ENCODE data around the gene PIK3CG.
"Not testable (repeated sequence)": the region's sequence is repeated elsewhere in the genome, so short reads cannot be mapped to it uniquely, and the experiment has no call there.

Gene PIK3CG

GRCh38 chr7:106947244-106947728, 82.2 kb downstream of the PIK3CG start:
- no peak overlapping the region for H3K4me3 Mint-ChIP-seq

GRCh38 chr7:106952001-106952657, 87.0 kb downstream of the PIK3CG start:
- Mint-ChIP-seq H3K27me3 (ENCODE audit: low read depth) (no peaks in the 10 kb centered on the region), H3K4me3 (peak overlapping the region in 1 of 3 experiments; percentile 11), H3K27ac (peak overlapping the region; percentile 63 to 87 (median 83)), H3K36me3 (ENCODE audit: low read depth) (no peaks in the 10 kb centered on the region), H3K9me3 (no peaks in the 10 kb centered on the region), H3K4me1 (peaks cover 21% of the 10 kb centered on the region)
- TF ChIP-seq CTCF (IDR thresholded peaks at IDR 0.05; ENCODE audit: unreplicated experiment in 3 of 3): no peak

More at GRCh38 chr7:106947244-106947728, 82.2 kb downstream of the PIK3CG start:
- H3K4me1 Mint-ChIP-seq: peaks cover 14% of the 10 kb centered on the region
- no peaks in the 10 kb centered on the region for H3K9me3 Mint-ChIP-seq
- peak; percentile 69 to 79 (median 78) for TF ChIP-seq CTCF (IDR thresholded peaks at IDR 0.05; ENCODE audit: unreplicated experiment in 3 of 3)
- H3K27ac Mint-ChIP-seq: peak overlapping the region in 1 of 3 experiments; percentile 26
- no peaks in the 10 kb centered on the region for H3K36me3 Mint-ChIP-seq (ENCODE audit: low read depth)
- peaks cover 4% of the 10 kb centered on the region for H3K27me3 Mint-ChIP-seq (ENCODE audit: low read depth)

- H3K4me3 Mint-ChIP-seq: no peak overlapping the region
- H3K9me3 Mint-ChIP-seq: no peaks in the 10 kb centered on the region
- H3K27me3 Mint-ChIP-seq (ENCODE audit: low read depth): no peaks in the 10 kb centered on the region
Measured at GRCh38 chr7:106952658-106953231, 87.7 kb downstream of the PIK3CG start.

GRCh38 chr7:106954840-106955239, 89.8 kb downstream of the PIK3CG start:
- no peaks in the 10 kb centered on the region for H3K27me3 Mint-ChIP-seq (ENCODE audit: low read depth)
- H3K27ac Mint-ChIP-seq: no peak overlapping the region
- TF ChIP-seq CTCF (IDR thresholded peaks at IDR 0.05; ENCODE audit: unreplicated experiment in 3 of 3): no peak
- peaks cover 15% of the 10 kb centered on the region for H3K4me1 Mint-ChIP-seq
- no peaks in the 10 kb centered on the region for H3K9me3 Mint-ChIP-seq
- no peaks in the 10 kb centered on the region for H3K36me3 Mint-ChIP-seq (ENCODE audit: low read depth)
- no peak overlapping the region for H3K4me3 Mint-ChIP-seq

More at GRCh38 chr7:106952658-106953231, 87.7 kb downstream of the PIK3CG start:
- Mint-ChIP-seq H3K36me3 (ENCODE audit: low read depth) (no peaks in the 10 kb centered on the region), H3K4me1 (peaks cover 21% of the 10 kb centered on the region), H3K27ac (peak overlapping the region; percentile 42 to 87 (median 83))
- TF ChIP-seq CTCF (IDR thresholded peaks at IDR 0.05; ENCODE audit: unreplicated experiment in 3 of 3): no peak

GRCh38 chr7:106955857-106956256, 90.8 kb downstream of the PIK3CG start:
- H3K4me1 Mint-ChIP-seq: peaks cover 15% of the 10 kb centered on the region
- not testable (repeated sequence) for H3K9me3 Mint-ChIP-seq; H3K27me3 Mint-ChIP-seq (ENCODE audit: low read depth); H3K27ac Mint-ChIP-seq; H3K36me3 Mint-ChIP-seq (ENCODE audit: low read depth); H3K4me3 Mint-ChIP-seq
